A673 (cell line): ENCODE results near the gene FMNL3. TPM values are rescaled to one million over a fixed set of nuclear protein-coding genes. Genes with fewer than 3 reads are reported as not detected.

Experiments
- BruUV-seq: library from RNA; stranded (reverse); fragments of 400-500 nt; replicated peaks from 2 replicates; lab custom pipeline; 2021; lab: Mats Ljungman, UMichigan
- CTCF ChIA-PET: fragments of 300-600 bp; sonication (Branson Sonifier 250); formaldehyde crosslinking; loops from one replicate; lab custom pipeline; 2022; ENCODE audit warnings: antibody characterized with exemption; lab: Charles Lee
- POLR2A ChIA-PET: fragments of 300-600 bp; sonication (Branson Sonifier 250); formaldehyde crosslinking; loops from one replicate; lab custom pipeline; 2022; ENCODE audit warnings: antibody characterized with exemption; ENCODE audit not compliant: low non-redundant PET; lab: Charles Lee
- DNase-seq: peaks from one replicate; pipeline ENCODE4 v3.0.0-alpha.2; 2015; ENCODE audit warnings: low spot score
- H3K27ac ChIP-seq: fragments of 200-600 bp; sonication (generic); 2 replicates; pipeline ENCODE4 v1.5.1; 2016; ENCODE audit warnings: mixed run types, low read depth, mild to moderate bottlenecking, mixed read lengths, antibody characterized with exemption, low read length; ENCODE audit not compliant: poor library complexity, severe bottlenecking
- H3K27me3 ChIP-seq: fragments of 200-600 bp; sonication (generic); replicated peaks from 2 replicates; pipeline ENCODE4 v1.6.1; 2017; ENCODE audit warnings: mixed run types, low read depth, mild to moderate bottlenecking, mixed read lengths, antibody characterized with exemption, low read length; ENCODE audit not compliant: insufficient read depth, poor library complexity
- H3K36me3 ChIP-seq: fragments of 200-600 bp; sonication (generic); 2 replicates; pipeline ENCODE4 v1.6.1; 2016; ENCODE audit warnings: mixed run types, mild to moderate bottlenecking, mixed read lengths, antibody characterized with exemption, low read length; ENCODE audit not compliant: insufficient read depth, poor library complexity, severe bottlenecking
- H3K4me1 ChIP-seq: fragments of 200-600 bp; sonication (generic); 2 replicates; pipeline ENCODE4 v1.6.1; 2017; ENCODE audit warnings: mixed run types, mild to moderate bottlenecking, mixed read lengths, antibody characterized with exemption, low read length; ENCODE audit not compliant: insufficient read depth, poor library complexity, severe bottlenecking
- H3K4me3 ChIP-seq: fragments of 200-600 bp; sonication (generic); 2 replicates; pipeline ENCODE4 v1.5.1; 2016; ENCODE audit warnings: low read depth, mixed run types, mild to moderate bottlenecking, mixed read lengths, low read length; ENCODE audit not compliant: poor library complexity, severe bottlenecking
- H3K9me3 ChIP-seq: fragments of 200-600 bp; sonication (generic); 2 replicates; pipeline ENCODE4 v1.6.1; 2016; ENCODE audit warnings: mixed run types, low read depth, mild to moderate bottlenecking, mixed read lengths, antibody characterized with exemption, low read length; ENCODE audit not compliant: poor library complexity, severe bottlenecking
- EZH2 ChIP-seq: fragments of 200-600 bp; sonication (generic); IDR thresholded peaks from 2 replicates; pipeline ENCODE4 v1.6.1; 2017; ENCODE audit warnings: borderline replicate concordance, low read depth, mild to moderate bottlenecking, mixed read lengths, antibody characterized with exemption, low read length; ENCODE audit not compliant: poor library complexity, severe bottlenecking
- intact Hi-C: fragments of 100-400 bp; cut with micrococcal nuclease; formaldehyde crosslinking; loops from one replicate; pipeline ENCODE4 v1.10.0; 2022; ENCODE audit not compliant: unreplicated experiment
- total RNA-seq: library from RNA; stranded (reverse); gene quantifications from 2 replicates; pipeline ENCODE4 v1.2.3, GENCODE V29; 2021
- TF ChIP-seq, protein P1 (sequence below): fragments of 300-800, 200-600 bp; sonication (generic); conservative IDR thresholded peaks from 2 replicates; pipeline ENCODE4 v1.5.1; 2017; ENCODE audit warnings: low read depth, mild to moderate bottlenecking, antibody characterized with exemption, low read length, moderate library complexity, mixed read lengths

FMNL3 gene
- total RNA-seq, 1 experiment from 2014 or later = 22.0 TPM

DNA sequence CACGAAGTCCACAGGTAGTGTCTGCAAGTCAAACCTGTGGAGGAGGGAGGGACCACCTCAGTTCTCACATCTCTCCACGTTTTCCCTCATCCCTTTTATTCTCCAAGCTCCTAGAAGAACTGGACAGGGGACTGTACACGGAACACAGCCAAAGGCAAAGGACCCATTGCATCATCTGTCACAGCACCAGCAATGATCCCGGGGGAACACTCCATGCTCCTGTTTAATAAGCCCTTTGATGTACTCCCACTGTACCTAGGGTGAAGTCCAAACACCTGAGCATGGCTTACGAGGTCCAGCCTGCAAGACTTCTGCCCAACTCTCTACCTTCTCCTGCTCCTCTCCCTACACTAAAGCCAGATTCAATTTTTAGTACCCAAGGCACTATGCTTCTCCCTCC lies 57.3 kb downstream of the FMNL3 start:
- Histone ChIP-seq H3K36me3 (peaks cover 19% of the 10 kb centered on the region), H3K4me3 (no peak overlapping the region), H3K27me3 (no peaks in the 10 kb centered on the region), H3K9me3 (no peaks in the 10 kb centered on the region), H3K27ac (no peak overlapping the region), H3K4me1 (peaks cover 9% of the 10 kb centered on the region)
- no peak for DNase-seq
- intact Hi-C loops = no loop called here
- ChIA-PET POLR2A (no interaction called here), CTCF (no interaction called here)
- TF ChIP-seq, protein P1, sequence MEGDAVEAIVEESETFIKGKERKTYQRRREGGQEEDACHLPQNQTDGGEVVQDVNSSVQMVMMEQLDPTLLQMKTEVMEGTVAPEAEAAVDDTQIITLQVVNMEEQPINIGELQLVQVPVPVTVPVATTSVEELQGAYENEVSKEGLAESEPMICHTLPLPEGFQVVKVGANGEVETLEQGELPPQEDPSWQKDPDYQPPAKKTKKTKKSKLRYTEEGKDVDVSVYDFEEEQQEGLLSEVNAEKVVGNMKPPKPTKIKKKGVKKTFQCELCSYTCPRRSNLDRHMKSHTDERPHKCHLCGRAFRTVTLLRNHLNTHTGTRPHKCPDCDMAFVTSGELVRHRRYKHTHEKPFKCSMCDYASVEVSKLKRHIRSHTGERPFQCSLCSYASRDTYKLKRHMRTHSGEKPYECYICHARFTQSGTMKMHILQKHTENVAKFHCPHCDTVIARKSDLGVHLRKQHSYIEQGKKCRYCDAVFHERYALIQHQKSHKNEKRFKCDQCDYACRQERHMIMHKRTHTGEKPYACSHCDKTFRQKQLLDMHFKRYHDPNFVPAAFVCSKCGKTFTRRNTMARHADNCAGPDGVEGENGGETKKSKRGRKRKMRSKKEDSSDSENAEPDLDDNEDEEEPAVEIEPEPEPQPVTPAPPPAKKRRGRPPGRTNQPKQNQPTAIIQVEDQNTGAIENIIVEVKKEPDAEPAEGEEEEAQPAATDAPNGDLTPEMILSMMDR = no peak
- no peak for TF ChIP-seq EZH2
- no TSS peak for BruUV-seq

DNA sequence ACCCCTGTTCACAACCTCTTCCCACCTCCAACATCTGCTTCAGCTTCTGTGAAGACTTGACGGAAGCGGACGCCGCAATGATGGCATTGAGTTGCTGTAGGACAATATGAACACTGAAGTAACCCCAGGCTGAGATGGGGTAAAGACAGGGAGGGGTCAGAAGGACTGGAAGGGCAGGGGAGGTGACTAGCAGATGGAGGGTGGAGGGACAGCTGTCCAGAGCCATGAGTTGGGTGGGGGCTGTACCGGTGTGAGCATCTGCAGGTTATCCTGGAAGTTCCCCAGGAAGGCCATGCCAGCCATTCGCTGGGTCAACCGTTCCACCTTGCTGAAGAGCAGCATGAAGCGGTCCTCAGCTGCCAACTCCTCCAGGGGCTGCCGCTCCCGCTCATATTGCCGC lies 57.8 kb downstream of the FMNL3 start:
- no peak for DNase-seq
- no peak overlapping the region for H3K4me3 ChIP-seq
- H3K36me3 ChIP-seq = peaks cover 19% of the 10 kb centered on the region
- no peaks in the 10 kb centered on the region for H3K27me3 ChIP-seq
- no peaks in the 10 kb centered on the region for H3K9me3 ChIP-seq
- H3K27ac ChIP-seq = no peak overlapping the region
- peaks cover 9% of the 10 kb centered on the region for H3K4me1 ChIP-seq
- CTCF ChIA-PET = no interaction called here
- no peak for TF ChIP-seq EZH2
- TF ChIP-seq, protein P1 = no peak
- no TSS peak for BruUV-seq
- POLR2A ChIA-PET = no interaction called here
- intact Hi-C loops = no loop called here

GRCh38 chr12:49648712-49649003 lies 58.5 kb downstream of the FMNL3 start:
- H3K4me3 ChIP-seq = no peak overlapping the region
- intact Hi-C loops = no loop called here
- POLR2A ChIA-PET = no interaction called here
- peaks cover 25% of the 10 kb centered on the region for H3K36me3 ChIP-seq
- H3K9me3 ChIP-seq = no peaks in the 10 kb centered on the region
- BruUV-seq = no TSS peak
- CTCF ChIA-PET = no interaction called here
- no peak overlapping the region for H3K27ac ChIP-seq
- peaks cover 9% of the 10 kb centered on the region for H3K4me1 ChIP-seq
- TF ChIP-seq, protein P1 = no peak
- TF ChIP-seq EZH2 = no peak
- DNase-seq = no peak
- no peaks in the 10 kb centered on the region for H3K27me3 ChIP-seq
